Neural cell (in vitro differentiated cells): Measurements from ENCODE around the gene QPCT.
A peak's percentile ranks its signal among the peaks of the same experiment; 100 is the strongest.

Experiments
- EP300 ChIP-seq: fragments of 450-650 bp; conservative IDR thresholded peaks from 2 replicates; pipeline ENCODE4 v1.6.1; 2014; ENCODE audit warnings: antibody characterized with exemption, mild to moderate bottlenecking, moderate library complexity; ENCODE audit not compliant: poor library complexity, severe bottlenecking
- EZH2 ChIP-seq: fragments of 200-600, 300-800 bp; shearing (Covaris generic), sonication (generic); IDR thresholded peaks from 2 replicates; pipeline ENCODE4 v1.6.1; 2014; ENCODE audit warnings: antibody characterized with exemption, low read length, borderline replicate concordance, mild to moderate bottlenecking; ENCODE audit not compliant: insufficient read depth, poor library complexity, severe bottlenecking
- POLR2AphosphoS5 ChIP-seq: IDR thresholded peaks from 2 replicates; pipeline ENCODE4 v1.6.1; 2012
- SMC3 ChIP-seq: fragments of 450-650 bp; conservative IDR thresholded peaks from 2 replicates; pipeline ENCODE4 v1.6.1; 2014; ENCODE audit warnings: antibody characterized with exemption, mild to moderate bottlenecking, moderate library complexity; ENCODE audit not compliant: poor library complexity
- TAF1 ChIP-seq: IDR thresholded peaks from 2 replicates; pipeline ENCODE4 v1.6.1; 2012; ENCODE audit warnings: low read depth
- TF ChIP-seq, protein P1 (sequence below): fragments of 450-650 bp; IDR thresholded peaks from 2 replicates; pipeline ENCODE4 v1.5.1; 2014; ENCODE audit warnings: antibody characterized with exemption, mild to moderate bottlenecking, moderate library complexity; ENCODE audit not compliant: poor library complexity, severe bottlenecking
- TF ChIP-seq, protein P2 (sequence below): IDR thresholded peaks from 2 replicates; pipeline ENCODE4 v1.6.1; 2012; ENCODE audit warnings: borderline replicate concordance

DNA sequence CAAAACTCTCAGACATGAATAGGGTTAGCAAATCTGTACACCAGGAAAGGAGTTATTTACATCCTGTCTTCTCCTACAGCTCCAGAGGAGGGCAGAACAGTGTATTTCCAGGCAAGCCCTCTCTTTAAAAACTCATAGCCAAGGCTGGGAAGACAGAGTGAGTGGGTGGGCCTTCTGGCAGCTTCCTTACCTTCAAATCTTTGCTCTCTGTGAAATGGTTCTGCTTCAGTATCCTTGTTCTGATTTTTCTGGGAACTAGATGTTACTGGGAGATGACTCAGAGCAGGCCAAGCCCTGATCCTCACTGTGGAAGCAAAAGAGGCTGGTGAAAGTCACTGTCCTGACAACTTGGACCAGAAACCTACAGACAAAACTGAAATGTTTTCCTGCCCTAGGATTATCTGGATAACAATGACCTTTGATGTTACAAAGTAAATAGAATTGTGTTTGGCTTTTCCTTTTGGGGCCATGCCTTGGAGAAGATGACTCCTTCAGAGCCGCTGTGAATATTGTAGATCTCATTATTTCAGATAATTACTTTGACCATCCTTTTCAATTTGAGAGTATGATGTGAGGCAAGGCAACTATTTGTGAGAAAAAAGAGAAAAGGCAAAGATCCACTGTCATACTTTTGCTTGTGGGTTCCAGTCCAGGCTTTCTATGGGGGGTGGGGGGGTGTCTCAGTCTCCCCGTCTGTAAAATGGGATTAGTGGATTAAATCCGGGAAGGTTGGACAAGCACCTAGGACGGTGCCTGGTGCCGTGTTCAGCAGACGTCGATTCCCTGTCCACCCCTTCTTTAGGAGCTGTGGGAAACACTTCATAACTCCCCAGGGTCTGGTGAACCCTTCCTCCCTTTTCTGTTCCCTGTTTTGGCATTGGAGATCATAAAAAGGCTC lies 644 bp upstream of the QPCT start:
- no peak for TF ChIP-seq EZH2
- no peak for TF ChIP-seq SMC3
- TF ChIP-seq, protein P1, sequence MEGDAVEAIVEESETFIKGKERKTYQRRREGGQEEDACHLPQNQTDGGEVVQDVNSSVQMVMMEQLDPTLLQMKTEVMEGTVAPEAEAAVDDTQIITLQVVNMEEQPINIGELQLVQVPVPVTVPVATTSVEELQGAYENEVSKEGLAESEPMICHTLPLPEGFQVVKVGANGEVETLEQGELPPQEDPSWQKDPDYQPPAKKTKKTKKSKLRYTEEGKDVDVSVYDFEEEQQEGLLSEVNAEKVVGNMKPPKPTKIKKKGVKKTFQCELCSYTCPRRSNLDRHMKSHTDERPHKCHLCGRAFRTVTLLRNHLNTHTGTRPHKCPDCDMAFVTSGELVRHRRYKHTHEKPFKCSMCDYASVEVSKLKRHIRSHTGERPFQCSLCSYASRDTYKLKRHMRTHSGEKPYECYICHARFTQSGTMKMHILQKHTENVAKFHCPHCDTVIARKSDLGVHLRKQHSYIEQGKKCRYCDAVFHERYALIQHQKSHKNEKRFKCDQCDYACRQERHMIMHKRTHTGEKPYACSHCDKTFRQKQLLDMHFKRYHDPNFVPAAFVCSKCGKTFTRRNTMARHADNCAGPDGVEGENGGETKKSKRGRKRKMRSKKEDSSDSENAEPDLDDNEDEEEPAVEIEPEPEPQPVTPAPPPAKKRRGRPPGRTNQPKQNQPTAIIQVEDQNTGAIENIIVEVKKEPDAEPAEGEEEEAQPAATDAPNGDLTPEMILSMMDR, result peak; percentile 14
- TF ChIP-seq POLR2AphosphoS5, result no peak
- TF ChIP-seq EP300, result no peak
- TF ChIP-seq, protein P2, sequence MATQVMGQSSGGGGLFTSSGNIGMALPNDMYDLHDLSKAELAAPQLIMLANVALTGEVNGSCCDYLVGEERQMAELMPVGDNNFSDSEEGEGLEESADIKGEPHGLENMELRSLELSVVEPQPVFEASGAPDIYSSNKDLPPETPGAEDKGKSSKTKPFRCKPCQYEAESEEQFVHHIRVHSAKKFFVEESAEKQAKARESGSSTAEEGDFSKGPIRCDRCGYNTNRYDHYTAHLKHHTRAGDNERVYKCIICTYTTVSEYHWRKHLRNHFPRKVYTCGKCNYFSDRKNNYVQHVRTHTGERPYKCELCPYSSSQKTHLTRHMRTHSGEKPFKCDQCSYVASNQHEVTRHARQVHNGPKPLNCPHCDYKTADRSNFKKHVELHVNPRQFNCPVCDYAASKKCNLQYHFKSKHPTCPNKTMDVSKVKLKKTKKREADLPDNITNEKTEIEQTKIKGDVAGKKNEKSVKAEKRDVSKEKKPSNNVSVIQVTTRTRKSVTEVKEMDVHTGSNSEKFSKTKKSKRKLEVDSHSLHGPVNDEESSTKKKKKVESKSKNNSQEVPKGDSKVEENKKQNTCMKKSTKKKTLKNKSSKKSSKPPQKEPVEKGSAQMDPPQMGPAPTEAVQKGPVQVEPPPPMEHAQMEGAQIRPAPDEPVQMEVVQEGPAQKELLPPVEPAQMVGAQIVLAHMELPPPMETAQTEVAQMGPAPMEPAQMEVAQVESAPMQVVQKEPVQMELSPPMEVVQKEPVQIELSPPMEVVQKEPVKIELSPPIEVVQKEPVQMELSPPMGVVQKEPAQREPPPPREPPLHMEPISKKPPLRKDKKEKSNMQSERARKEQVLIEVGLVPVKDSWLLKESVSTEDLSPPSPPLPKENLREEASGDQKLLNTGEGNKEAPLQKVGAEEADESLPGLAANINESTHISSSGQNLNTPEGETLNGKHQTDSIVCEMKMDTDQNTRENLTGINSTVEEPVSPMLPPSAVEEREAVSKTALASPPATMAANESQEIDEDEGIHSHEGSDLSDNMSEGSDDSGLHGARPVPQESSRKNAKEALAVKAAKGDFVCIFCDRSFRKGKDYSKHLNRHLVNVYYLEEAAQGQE, result no peak
- TF ChIP-seq TAF1, result no peak
